ENCODE results near the gene LRP1B.
"Not testable (repeated sequence)": the region's sequence is repeated elsewhere in the genome, so short reads cannot be mapped to it uniquely, and the experiment has no call there.

LRP1B gene

GRCh38 chr2:140747090-140747489, 1383.7 kb downstream of the LRP1B start:
- DNase-seq: no peak

GRCh38 chr2:140744379-140744778, 1386.4 kb downstream of the LRP1B start:
- DNase-seq: no peak

- DNase-seq: no peak
These were observed 1393.8 kb downstream of the LRP1B start for GRCh38 chr2:140737006-140737405.

- no peak for DNase-seq
These were observed 1395.8 kb downstream of the LRP1B start for GRCh38 chr2:140734992-140735391.

- no peak for DNase-seq
These were observed 1411.8 kb downstream of the LRP1B start for GRCh38 chr2:140718999-140719398.

GRCh38 chr2:140717481-140717880, 1413.3 kb downstream of the LRP1B start:
- DNase-seq: no peak

GRCh38 chr2:140714586-140714985, 1416.2 kb downstream of the LRP1B start:
- DNase-seq: no peak

GRCh38 chr2:140711867-140712266, 1418.9 kb downstream of the LRP1B start:
- no peak for DNase-seq

GRCh38 chr2:140701726-140702125, 1429.1 kb downstream of the LRP1B start:
- no peak for DNase-seq

GRCh38 chr2:140698636-140699035, 1432.2 kb downstream of the LRP1B start:
- no peak for DNase-seq

GRCh38 chr2:140696449-140696848, 1434.4 kb downstream of the LRP1B start:
- DNase-seq: no peak

GRCh38 chr2:140695155-140695554, 1435.7 kb downstream of the LRP1B start:
- no peak for DNase-seq

GRCh38 chr2:140687825-140688224, 1443.0 kb downstream of the LRP1B start:
- no peak for DNase-seq

GRCh38 chr2:140683658-140684057, 1447.2 kb downstream of the LRP1B start:
- DNase-seq: no peak

GRCh38 chr2:140680862-140681261, 1450.0 kb downstream of the LRP1B start:
- DNase-seq: no peak

- DNase-seq: no peak
These were observed 1451.1 kb downstream of the LRP1B start for GRCh38 chr2:140679752-140680151.

GRCh38 chr2:140669911-140670310, 1460.9 kb downstream of the LRP1B start:
- DNase-seq: no peak

GRCh38 chr2:140667203-140667602, 1463.6 kb downstream of the LRP1B start:
- no peak for DNase-seq

GRCh38 chr2:140662504-140662903, 1468.3 kb downstream of the LRP1B start:
- no peak for DNase-seq

GRCh38 chr2:140658760-140659692, 1471.8 kb downstream of the LRP1B start:
- DNase-seq: no peak

- DNase-seq: no peak
These were observed 1473.2 kb downstream of the LRP1B start for GRCh38 chr2:140657657-140658056.

GRCh38 chr2:140654565-140654964, 1476.3 kb downstream of the LRP1B start:
- no peak for DNase-seq

GRCh38 chr2:140650825-140651224, 1480.0 kb downstream of the LRP1B start:
- DNase-seq: no peak

GRCh38 chr2:140650134-140650533, 1480.7 kb downstream of the LRP1B start:
- not testable (repeated sequence) for DNase-seq

GRCh38 chr2:140648393-140648792, 1482.4 kb downstream of the LRP1B start:
- no peak for DNase-seq

Measured in stimulated activated CD4-positive, alpha-beta T cell treated with anti-CD3 and anti-CD28 coated beads, Interleukin-15, amount 100 ng/mL, for 24 hours (primary cell).